WTC11 (cell line): ENCODE results near the gene SKP2.

Experiments used
- CTCF ChIP-seq: fragments of 200-600 bp; IDR thresholded peaks from 2 replicates; pipeline ENCODE4 v1.8.0; 2022; ENCODE audit warnings: antibody characterized with exemption
- FOXJ3 ChIP-seq: sonication (generic); formaldehyde crosslinking; IDR thresholded peaks from 2 replicates; pipeline ENCODE4 v1.9.0; 2021; ENCODE audit warnings: missing genetic modification reagents, mild to moderate bottlenecking, borderline replicate concordance
- PREB ChIP-seq: sonication (generic); formaldehyde crosslinking; IDR thresholded peaks from 2 replicates; pipeline ENCODE4 v1.8.1; 2022; ENCODE audit warnings: mild to moderate bottlenecking, missing genetic modification reagents, moderate library complexity, borderline replicate concordance
- TEAD1 ChIP-seq: sonication (generic); formaldehyde crosslinking; IDR thresholded peaks from 2 replicates; pipeline ENCODE4 v1.8.0; 2022; ENCODE audit warnings: mild to moderate bottlenecking, missing genetic modification reagents
- ZNF138 ChIP-seq: sonication (generic); formaldehyde crosslinking; conservative IDR thresholded peaks from 2 replicates; pipeline ENCODE4 v1.8.1; 2022; ENCODE audit warnings: mild to moderate bottlenecking, moderate library complexity, missing genetic modification reagents
- ZNF317 ChIP-seq: sonication (generic); formaldehyde crosslinking; IDR thresholded peaks from 2 replicates; pipeline ENCODE4 v1.8.1; 2023; ENCODE audit warnings: low read depth, mild to moderate bottlenecking, moderate library complexity, missing genetic modification reagents, borderline replicate concordance
- ZNF671 ChIP-seq: fragments of 250-450 bp; sonication (Bioruptor Pico); IDR thresholded peaks from 2 replicates; pipeline ENCODE4 v1.8.0; 2021; ENCODE audit warnings: mild to moderate bottlenecking
- TF ChIP-seq, protein P1 (sequence below): fragments of 250-450 bp; sonication (Bioruptor Pico); IDR thresholded peaks from 2 replicates; pipeline ENCODE4 v1.9.0; 2021; ENCODE audit warnings: moderate library complexity, mild to moderate bottlenecking, inconsistent platforms, borderline replicate concordance
- TF ChIP-seq, protein P2 (sequence below): sonication (generic); formaldehyde crosslinking; IDR thresholded peaks from 2 replicates; pipeline ENCODE4 v1.8.1; 2023; ENCODE audit warnings: mild to moderate bottlenecking, missing genetic modification reagents, moderate library complexity
- TF ChIP-seq, protein P3 (sequence below): sonication (generic); formaldehyde crosslinking; conservative IDR thresholded peaks from 2 replicates; pipeline ENCODE4 v1.8.1; 2022; ENCODE audit warnings: mild to moderate bottlenecking, missing genetic modification reagents

DNA sequence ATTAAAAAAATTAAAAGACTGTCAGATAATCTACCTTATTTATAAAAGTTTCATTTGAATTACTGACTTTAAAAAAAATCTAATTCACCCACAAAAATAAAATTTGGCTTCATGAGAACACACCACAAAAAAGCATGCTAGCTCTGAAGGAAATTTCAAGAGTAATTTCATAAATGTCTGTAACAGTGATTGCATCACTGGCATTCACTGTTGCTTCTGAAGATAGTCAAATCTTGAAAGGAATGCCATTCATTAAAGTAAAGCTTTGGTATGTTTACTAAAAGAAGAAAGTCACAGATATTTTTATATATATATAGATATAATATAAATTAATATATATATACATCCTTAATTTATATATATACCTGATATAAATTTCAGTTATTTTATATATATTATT lies 46.4 kb downstream of the SKP2 start:
- TF ChIP-seq FOXJ3 (CRISPR knock-in tag) (no peak), CTCF (no peak), ZNF671 (CRISPR knock-in tag) (no peak), PREB (CRISPR knock-in tag) (no peak), ZNF317 (no peak), ZNF138 (CRISPR knock-in tag) (no peak), TEAD1 (no peak)
- TF ChIP-seq, protein P1, sequence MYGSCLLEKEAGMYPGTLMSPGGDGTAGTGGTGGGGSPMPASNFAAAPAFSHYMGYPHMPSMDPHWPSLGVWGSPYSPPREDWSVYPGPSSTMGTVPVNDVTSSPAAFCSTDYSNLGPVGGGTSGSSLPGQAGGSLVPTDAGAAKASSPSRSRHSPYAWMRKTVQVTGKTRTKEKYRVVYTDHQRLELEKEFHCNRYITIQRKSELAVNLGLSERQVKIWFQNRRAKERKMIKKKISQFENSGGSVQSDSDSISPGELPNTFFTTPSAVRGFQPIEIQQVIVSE (CRISPR knock-in tag) = no peak
- TF ChIP-seq, protein P2, sequence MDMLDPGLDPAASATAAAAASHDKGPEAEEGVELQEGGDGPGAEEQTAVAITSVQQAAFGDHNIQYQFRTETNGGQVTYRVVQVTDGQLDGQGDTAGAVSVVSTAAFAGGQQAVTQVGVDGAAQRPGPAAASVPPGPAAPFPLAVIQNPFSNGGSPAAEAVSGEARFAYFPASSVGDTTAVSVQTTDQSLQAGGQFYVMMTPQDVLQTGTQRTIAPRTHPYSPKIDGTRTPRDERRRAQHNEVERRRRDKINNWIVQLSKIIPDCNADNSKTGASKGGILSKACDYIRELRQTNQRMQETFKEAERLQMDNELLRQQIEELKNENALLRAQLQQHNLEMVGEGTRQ = no peak
- TF ChIP-seq, protein P3, sequence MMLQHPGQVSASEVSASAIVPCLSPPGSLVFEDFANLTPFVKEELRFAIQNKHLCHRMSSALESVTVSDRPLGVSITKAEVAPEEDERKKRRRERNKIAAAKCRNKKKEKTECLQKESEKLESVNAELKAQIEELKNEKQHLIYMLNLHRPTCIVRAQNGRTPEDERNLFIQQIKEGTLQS (CRISPR knock-in tag) = no peak
